Parathyroid adenoma (tissue), 2 donors: ENCODE data around the gene TBX2.

Experiments used
- H2AFZ ChIP-seq: fragments of 300-600 bp; sonication (generic); one replicate; pipeline ENCODE4 v1.7.0; 2017; ENCODE audit warnings: antibody characterized with exemption, mild to moderate bottlenecking
- H3K27ac ChIP-seq: fragments of 300-600 bp; sonication (generic); one replicate; pipeline ENCODE4 v1.7.0; 2017
- H3K27me3 ChIP-seq: fragments of 300-600 bp; sonication (generic); one replicate; pipeline ENCODE4 v1.7.0; 2017; ENCODE audit warnings: low read length; ENCODE audit not compliant: control insufficient read depth, insufficient read depth
- H3K36me3 ChIP-seq: fragments of 300-600 bp; sonication (generic); one replicate; pipeline ENCODE4 v1.7.0; 2017; ENCODE audit warnings: low read length; ENCODE audit not compliant: control insufficient read depth, insufficient read depth
- H3K4me1 ChIP-seq: fragments of 300-600 bp; sonication (generic); one replicate; pipeline ENCODE4 v1.7.0; 2017; ENCODE audit warnings: control low read depth
- H3K4me2 ChIP-seq: fragments of 300-600 bp; sonication (generic); one replicate; pipeline ENCODE4 v1.7.0; 2017; ENCODE audit warnings: low read length
- H3K4me3 ChIP-seq: fragments of 300-600 bp; sonication (generic); one replicate; pipeline ENCODE4 v1.7.0; 2017; ENCODE audit warnings: low read depth, low read length
- H3K79me2 ChIP-seq: fragments of 300-600 bp; sonication (generic); one replicate; pipeline ENCODE4 v1.7.0; 2017; ENCODE audit warnings: control low read depth
- H3K9ac ChIP-seq: fragments of 300-600 bp; sonication (generic); one replicate; pipeline ENCODE4 v1.7.0; 2017; ENCODE audit warnings: mild to moderate bottlenecking
- H3K9me3 ChIP-seq: fragments of 300-600 bp; sonication (generic); one replicate; pipeline ENCODE4 v1.7.0; 2017; ENCODE audit warnings: low read length; ENCODE audit not compliant: control insufficient read depth
- CTCF ChIP-seq: fragments of 300-600 bp; sonication (generic); IDR thresholded peaks from one replicate; pipeline ENCODE4 v1.7.0; 2017; ENCODE audit warnings: antibody characterized with exemption, mild to moderate bottlenecking
- donor health status: primary hyperparathyroidism.

The TBX2 gene

GRCh38 chr17:61387011-61387410 lies 12.6 kb upstream of the TBX2 start:
- no peak for TF ChIP-seq CTCF
- H2AFZ ChIP-seq = no peak overlapping the region
- H3K4me3 ChIP-seq = no peak overlapping the region
- H3K9me3 ChIP-seq = no peaks in the 10 kb centered on the region
- H3K27ac ChIP-seq = no peak overlapping the region
- no peak overlapping the region for H3K4me2 ChIP-seq
- H3K4me1 ChIP-seq = no peaks in the 10 kb centered on the region
- H3K9ac ChIP-seq = no peak overlapping the region
- H3K79me2 ChIP-seq = no peaks in the 10 kb centered on the region
- H3K36me3 ChIP-seq = no peaks in the 10 kb centered on the region
- H3K27me3 ChIP-seq = no peaks in the 10 kb centered on the region

GRCh38 chr17:61387511-61388305 lies 11.9 kb upstream of the TBX2 start:
- Histone ChIP-seq H3K79me2 (no peaks in the 10 kb centered on the region), H3K4me3 (no peak overlapping the region), H3K9me3 (no peaks in the 10 kb centered on the region), H3K36me3 (no peaks in the 10 kb centered on the region), H3K4me2 (no peak overlapping the region), H3K4me1 (no peaks in the 10 kb centered on the region), H2AFZ (no peak overlapping the region), H3K27ac (no peak overlapping the region), H3K27me3 (no peaks in the 10 kb centered on the region), H3K9ac (no peak overlapping the region)
- TF ChIP-seq CTCF = no peak

GRCh38 chr17:61388561-61389356 lies 10.9 kb upstream of the TBX2 start:
- H3K4me3 ChIP-seq = no peak overlapping the region
- H2AFZ ChIP-seq = no peak overlapping the region
- H3K9me3 ChIP-seq = no peaks in the 10 kb centered on the region
- H3K36me3 ChIP-seq = no peaks in the 10 kb centered on the region
- H3K9ac ChIP-seq = no peak overlapping the region
- no peaks in the 10 kb centered on the region for H3K79me2 ChIP-seq
- no peak for TF ChIP-seq CTCF
- no peaks in the 10 kb centered on the region for H3K27me3 ChIP-seq
- H3K4me2 ChIP-seq = no peak overlapping the region
- no peaks in the 10 kb centered on the region for H3K4me1 ChIP-seq
- H3K27ac ChIP-seq = no peak overlapping the region

GRCh38 chr17:61389670-61390478 lies 9.8 kb upstream of the TBX2 start:
- Histone ChIP-seq H3K79me2 (no peaks in the 10 kb centered on the region), H3K27me3 (no peaks in the 10 kb centered on the region), H3K9me3 (no peaks in the 10 kb centered on the region), H2AFZ (no peak overlapping the region), H3K9ac (no peak overlapping the region), H3K36me3 (no peaks in the 10 kb centered on the region), H3K4me1 (no peaks in the 10 kb centered on the region), H3K4me3 (no peak overlapping the region), H3K27ac (no peak overlapping the region), H3K4me2 (no peak overlapping the region)
- TF ChIP-seq CTCF = peak; percentile 69
